GM12864 (cell line): Measurements from ENCODE around the gene MOV10L1.

Experiments used
- DNase-seq: peaks from one replicate; pipeline ENCODE4 v3.0.0-alpha.2; 2011; ENCODE audit warnings: low read depth
- H3K4me3 ChIP-seq: 2 replicates; pipeline ENCODE4 v1.5.1; 2011; ENCODE audit warnings: mild to moderate bottlenecking, low read depth, low read length, control low read depth
- CTCF ChIP-seq: IDR thresholded peaks from 2 replicates; pipeline ENCODE4 v1.5.1; 2011; ENCODE audit warnings: low read depth, mild to moderate bottlenecking, moderate library complexity, low read length, control low read depth, inconsistent platforms; ENCODE audit errors: missing control alignments

Gene MOV10L1

GRCh38 chr22:50090412-50090714, 557 bp downstream of the MOV10L1 start:
- H3K4me3 ChIP-seq = no peak overlapping the region
- no peak for TF ChIP-seq CTCF
- no peak for DNase-seq

- TF ChIP-seq CTCF = no peak
- H3K4me3 ChIP-seq = no peak overlapping the region
- DNase-seq = no peak
These were observed 1.4 kb downstream of the MOV10L1 start for GRCh38 chr22:50091092-50091768.

GRCh38 chr22:50092342-50092741, 2.5 kb downstream of the MOV10L1 start:
- no peak for DNase-seq
- no peak overlapping the region for H3K4me3 ChIP-seq
- TF ChIP-seq CTCF = no peak

- H3K4me3 ChIP-seq = no peak overlapping the region
- TF ChIP-seq CTCF = no peak
- no peak for DNase-seq
These were observed 8.2 kb downstream of the MOV10L1 start for GRCh38 chr22:50098052-50098451.

GRCh38 chr22:50101870-50102565, 12.2 kb downstream of the MOV10L1 start:
- TF ChIP-seq CTCF = no peak
- no peak for DNase-seq
- H3K4me3 ChIP-seq = no peak overlapping the region

- H3K4me3 ChIP-seq = no peak overlapping the region
- TF ChIP-seq CTCF = no peak
- DNase-seq = no peak
These were observed 13.1 kb downstream of the MOV10L1 start for GRCh38 chr22:50102946-50103345.

- no peak for TF ChIP-seq CTCF
- H3K4me3 ChIP-seq = no peak overlapping the region
- DNase-seq = no peak
These were observed 14.3 kb downstream of the MOV10L1 start for GRCh38 chr22:50104141-50104544.
